HepG2 (cell line): Measurements from ENCODE around the gene NOTCH2. TPM values are rescaled to one million over a fixed set of nuclear protein-coding genes. Genes with fewer than 3 reads are reported as not detected.

Experiments
- ATF7-NPFF ChIP-seq: sonication (generic); formaldehyde crosslinking; IDR thresholded peaks from 2 replicates; pipeline ENCODE4 v1.8.1; 2023; ENCODE audit warnings: mild to moderate bottlenecking, low read depth, missing genetic modification reagents, moderate library complexity
- HMG20A ChIP-seq: IDR thresholded peaks from 2 replicates; pipeline ENCODE4 v1.6.1; 2016; ENCODE audit warnings: borderline replicate concordance
- HNF4G ChIP-seq, 2 experiments: sonication (generic) in 1 of 2; formaldehyde crosslinking in 1 of 2; IDR thresholded peaks; 2 replicates each; pipeline versions ENCODE4 v1.4.0 to v1.6.1; 2011 to 2020; ENCODE audit warnings: borderline replicate concordance in 2 of 2, low read depth in 2 of 2, mild to moderate bottlenecking in 2 of 2, low read length in 1 of 2, missing genetic modification reagents in 1 of 2, moderate library complexity in 1 of 2
- KLF9 ChIP-seq: IDR thresholded peaks from 2 replicates; pipeline ENCODE4 v1.6.1; 2016; ENCODE audit warnings: low read depth
- RNF2 ChIP-seq: fragments of 450-650 bp; conservative IDR thresholded peaks from 2 replicates; pipeline ENCODE4 v1.6.1; 2016; ENCODE audit warnings: low read depth
- SMYD3 ChIP-seq: sonication (generic); formaldehyde crosslinking; IDR thresholded peaks from 2 replicates; pipeline ENCODE4 v1.8.1; 2023; ENCODE audit warnings: mild to moderate bottlenecking, missing genetic modification reagents
- TAF15 ChIP-seq: fragments of 200-400 bp; formaldehyde crosslinking; IDR thresholded peaks from one replicate; pipeline ENCODE4 v1.6.1; 2018; ENCODE audit warnings: mild to moderate bottlenecking, low read depth, low read length; ENCODE audit not compliant: poor library complexity, severe bottlenecking
- ZNF17 ChIP-seq: sonication (generic); formaldehyde crosslinking; IDR thresholded peaks from 2 replicates; pipeline ENCODE4 v1.5.0; 2020; ENCODE audit warnings: mild to moderate bottlenecking, missing genetic modification reagents
- ZNF790 ChIP-seq: sonication (generic); formaldehyde crosslinking; IDR thresholded peaks from 2 replicates; pipeline ENCODE4 v1.8.0; 2022; ENCODE audit warnings: missing genetic modification reagents, mild to moderate bottlenecking, borderline replicate concordance
- polyA plus RNA-seq, 8 experiments: library from polyadenylated mRNA; depleted of rRNA in 3 of 8; stranded (reverse) in 7 of 8; unstranded in 1 of 8; fragments of >200 nt; fragmentation: Illumina TruSeq in 4 of 8; extraction: Trizol in 4 of 8; gene quantifications; 2 replicates each; pipeline versions ENCODE4 v1.2.1 to v1.2.3, GENCODE V29; 2011 to 2016; ENCODE audit warnings: low read depth in 4 of 8, missing spikeins in 1 of 8, mixed read lengths in 1 of 8; ENCODE audit not compliant: insufficient read depth in 1 of 8
- total RNA-seq, 5 experiments: library from RNA; depleted of rRNA; stranded (reverse); fragments of >200 nt; fragmentation: Illumina TruSeq; extraction: Trizol; gene quantifications; 2 replicates each; pipeline ENCODE4 v1.2.3, GENCODE V29; 2016; ENCODE audit warnings: low read depth in 1 of 5
- TF ChIP-seq, protein P1 (sequence below), 2 experiments: sonication (generic) in 1 of 2; formaldehyde crosslinking in 1 of 2; IDR thresholded peaks; 2 replicates each; pipeline versions ENCODE4 v1.5.1 to v1.6.1; 2011 to 2020; ENCODE audit warnings: borderline replicate concordance in 1 of 2, low read depth in 1 of 2, low read length in 1 of 2, mild to moderate bottlenecking in 1 of 2, missing genetic modification reagents in 1 of 2, moderate library complexity in 1 of 2
- TF ChIP-seq, protein P2 (sequence below): sonication (generic); formaldehyde crosslinking; conservative IDR thresholded peaks from 2 replicates; pipeline ENCODE4 v1.4.0; 2020; ENCODE audit warnings: missing genetic modification reagents

The NOTCH2 gene
- total and polyA plus RNA-seq, 2 of the 13 experiments (the other 11 are each of a cell fraction or from before 2014, with no cell fraction given) = 4.0 to 11.4 TPM

DNA sequence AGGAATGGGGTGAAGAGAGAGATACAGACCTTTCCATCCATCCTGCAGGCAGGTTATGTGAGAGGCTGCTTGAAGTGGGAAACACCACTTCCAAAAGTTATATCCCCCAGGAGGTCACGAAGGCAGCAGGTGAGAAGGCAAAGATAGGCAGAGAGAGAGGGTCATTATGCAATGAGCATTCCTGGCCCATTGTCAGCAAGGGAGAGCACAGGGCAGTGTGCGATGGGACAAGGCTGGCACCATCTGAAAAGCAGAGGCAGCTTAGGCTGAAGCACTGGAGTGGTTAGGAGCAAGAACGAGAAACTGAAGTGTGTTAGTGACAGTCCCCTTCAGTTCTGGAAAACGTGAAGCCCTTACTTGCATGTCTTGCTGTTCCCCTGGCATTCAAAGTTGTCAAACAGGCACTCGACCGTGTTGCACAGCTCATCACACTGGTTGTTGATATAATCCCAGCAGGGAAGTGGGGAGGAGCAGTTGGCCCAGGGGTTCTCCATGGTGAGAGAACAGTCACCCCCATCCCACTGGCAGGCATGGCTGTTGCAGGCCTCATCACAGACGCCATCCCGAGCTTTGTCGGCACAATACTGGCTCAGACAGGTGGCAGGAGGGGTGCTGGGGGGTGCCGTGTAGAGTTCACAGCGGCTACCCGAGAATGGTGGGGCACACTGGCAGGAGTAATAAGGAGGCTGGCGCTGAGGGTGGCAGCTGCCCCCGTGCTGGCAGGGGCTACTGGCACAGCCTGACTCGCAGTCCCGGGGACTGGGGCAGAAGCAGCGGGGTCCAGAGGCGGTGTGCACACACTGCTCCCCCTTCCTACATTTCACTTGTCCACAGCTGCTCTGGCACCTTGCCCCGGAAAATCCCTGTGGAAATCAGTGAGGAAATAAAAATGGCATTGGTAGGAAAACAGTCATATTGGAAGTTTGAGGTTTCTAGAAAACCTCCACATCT lies 144.2 kb downstream of the NOTCH2 start (continued):
- TF ChIP-seq, protein P1, sequence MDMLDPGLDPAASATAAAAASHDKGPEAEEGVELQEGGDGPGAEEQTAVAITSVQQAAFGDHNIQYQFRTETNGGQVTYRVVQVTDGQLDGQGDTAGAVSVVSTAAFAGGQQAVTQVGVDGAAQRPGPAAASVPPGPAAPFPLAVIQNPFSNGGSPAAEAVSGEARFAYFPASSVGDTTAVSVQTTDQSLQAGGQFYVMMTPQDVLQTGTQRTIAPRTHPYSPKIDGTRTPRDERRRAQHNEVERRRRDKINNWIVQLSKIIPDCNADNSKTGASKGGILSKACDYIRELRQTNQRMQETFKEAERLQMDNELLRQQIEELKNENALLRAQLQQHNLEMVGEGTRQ (IDR thresholded peaks at IDR 0.05; ENCODE audit: low read depth, low read length) = no peak
- TF ChIP-seq, protein P1 (CRISPR knock-in tag; IDR thresholded peaks at IDR 0.05; ENCODE audit: borderline replicate concordance) = no peak
- TF ChIP-seq ZNF17 (CRISPR knock-in tag) = no peak
- no peak for TF ChIP-seq TAF15
- TF ChIP-seq, protein P2, sequence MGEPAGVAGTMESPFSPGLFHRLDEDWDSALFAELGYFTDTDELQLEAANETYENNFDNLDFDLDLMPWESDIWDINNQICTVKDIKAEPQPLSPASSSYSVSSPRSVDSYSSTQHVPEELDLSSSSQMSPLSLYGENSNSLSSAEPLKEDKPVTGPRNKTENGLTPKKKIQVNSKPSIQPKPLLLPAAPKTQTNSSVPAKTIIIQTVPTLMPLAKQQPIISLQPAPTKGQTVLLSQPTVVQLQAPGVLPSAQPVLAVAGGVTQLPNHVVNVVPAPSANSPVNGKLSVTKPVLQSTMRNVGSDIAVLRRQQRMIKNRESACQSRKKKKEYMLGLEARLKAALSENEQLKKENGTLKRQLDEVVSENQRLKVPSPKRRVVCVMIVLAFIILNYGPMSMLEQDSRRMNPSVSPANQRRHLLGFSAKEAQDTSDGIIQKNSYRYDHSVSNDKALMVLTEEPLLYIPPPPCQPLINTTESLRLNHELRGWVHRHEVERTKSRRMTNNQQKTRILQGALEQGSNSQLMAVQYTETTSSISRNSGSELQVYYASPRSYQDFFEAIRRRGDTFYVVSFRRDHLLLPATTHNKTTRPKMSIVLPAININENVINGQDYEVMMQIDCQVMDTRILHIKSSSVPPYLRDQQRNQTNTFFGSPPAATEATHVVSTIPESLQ (CRISPR knock-in tag) = no peak
- no peak for TF ChIP-seq HMG20A
- no peak for TF ChIP-seq SMYD3 (CRISPR knock-in tag)
- no peak for TF ChIP-seq HNF4G (IDR thresholded peaks at IDR 0.05; ENCODE audit: borderline replicate concordance, low read depth, low read length)
- no peak for TF ChIP-seq HNF4G (CRISPR knock-in tag; IDR thresholded peaks at IDR 0.05; ENCODE audit: borderline replicate concordance, low read depth)
- TF ChIP-seq KLF9 (CRISPR knock-in tag) = no peak
- no peak for TF ChIP-seq ZNF790
- no peak for TF ChIP-seq ATF7-NPFF (CRISPR knock-in tag)
- no peak for TF ChIP-seq RNF2
- TF ChIP-seq, all 625 proteins: peak for 0
